GM12801 (cell line): ENCODE data around the gene FER.

Experiments
- TF ChIP-seq, protein P1 (sequence below): IDR thresholded peaks from one replicate; pipeline ENCODE4 v1.5.1; 2011; ENCODE audit warnings: control low read depth; ENCODE audit not compliant: insufficient read length; ENCODE audit errors: extremely low read depth

FER gene

DNA sequence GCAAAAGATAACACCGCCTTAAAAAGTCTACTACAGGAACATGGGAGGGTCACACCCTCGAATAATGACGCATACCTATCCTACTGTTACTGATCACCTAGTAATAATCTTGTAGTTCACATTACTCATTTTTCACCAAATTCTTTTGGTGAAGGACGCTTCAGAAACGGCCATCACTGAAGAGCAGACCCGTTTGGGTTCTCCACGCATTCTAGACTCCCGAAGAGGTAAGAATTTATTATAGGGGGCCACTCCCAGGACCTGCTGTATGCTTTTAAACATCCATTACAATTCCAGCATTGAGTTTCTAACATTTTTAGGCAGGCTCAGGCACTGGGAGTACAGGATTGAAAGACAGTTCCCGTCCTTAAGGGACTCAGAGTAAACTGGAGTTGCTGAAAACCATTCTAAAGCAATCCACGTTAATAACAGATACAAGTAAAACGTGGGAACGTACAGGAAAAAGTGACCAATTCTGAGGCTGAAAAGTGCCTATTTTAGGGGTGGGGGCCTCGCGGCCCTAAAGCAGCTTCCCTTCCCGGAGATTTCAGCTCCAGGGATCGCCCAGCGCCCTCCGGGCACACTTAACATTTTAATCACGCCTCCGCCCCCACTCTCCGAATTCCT, at the start of gene FER:
Gene FER (plus strand): TSS at position 124 of the 627 bp plus-strand sequence. CDS start 50,286 bp downstream, outside the sequence.
- TF ChIP-seq, protein P1, sequence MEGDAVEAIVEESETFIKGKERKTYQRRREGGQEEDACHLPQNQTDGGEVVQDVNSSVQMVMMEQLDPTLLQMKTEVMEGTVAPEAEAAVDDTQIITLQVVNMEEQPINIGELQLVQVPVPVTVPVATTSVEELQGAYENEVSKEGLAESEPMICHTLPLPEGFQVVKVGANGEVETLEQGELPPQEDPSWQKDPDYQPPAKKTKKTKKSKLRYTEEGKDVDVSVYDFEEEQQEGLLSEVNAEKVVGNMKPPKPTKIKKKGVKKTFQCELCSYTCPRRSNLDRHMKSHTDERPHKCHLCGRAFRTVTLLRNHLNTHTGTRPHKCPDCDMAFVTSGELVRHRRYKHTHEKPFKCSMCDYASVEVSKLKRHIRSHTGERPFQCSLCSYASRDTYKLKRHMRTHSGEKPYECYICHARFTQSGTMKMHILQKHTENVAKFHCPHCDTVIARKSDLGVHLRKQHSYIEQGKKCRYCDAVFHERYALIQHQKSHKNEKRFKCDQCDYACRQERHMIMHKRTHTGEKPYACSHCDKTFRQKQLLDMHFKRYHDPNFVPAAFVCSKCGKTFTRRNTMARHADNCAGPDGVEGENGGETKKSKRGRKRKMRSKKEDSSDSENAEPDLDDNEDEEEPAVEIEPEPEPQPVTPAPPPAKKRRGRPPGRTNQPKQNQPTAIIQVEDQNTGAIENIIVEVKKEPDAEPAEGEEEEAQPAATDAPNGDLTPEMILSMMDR = no peak

DNA sequence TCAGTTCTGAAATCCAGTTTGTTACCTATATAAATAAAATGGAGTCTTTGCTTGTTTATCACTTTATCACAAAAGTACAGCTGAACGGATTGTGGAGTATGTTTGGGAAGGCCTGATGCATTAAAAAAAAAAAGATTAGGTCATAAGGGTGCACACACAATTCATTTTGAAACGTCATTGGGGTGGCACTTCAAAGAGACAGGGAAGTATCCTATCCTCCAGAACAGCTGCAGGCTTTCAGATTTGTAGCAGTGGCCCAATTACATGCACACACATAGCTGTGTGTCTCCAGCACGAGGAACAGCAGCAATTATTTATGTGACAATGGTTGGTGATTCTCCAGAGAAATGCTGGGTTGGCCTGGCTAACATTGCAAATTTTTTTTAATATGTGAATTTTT, 46.8 kb upstream of the FER start:
- TF ChIP-seq, protein P1 = no peak

DNA sequence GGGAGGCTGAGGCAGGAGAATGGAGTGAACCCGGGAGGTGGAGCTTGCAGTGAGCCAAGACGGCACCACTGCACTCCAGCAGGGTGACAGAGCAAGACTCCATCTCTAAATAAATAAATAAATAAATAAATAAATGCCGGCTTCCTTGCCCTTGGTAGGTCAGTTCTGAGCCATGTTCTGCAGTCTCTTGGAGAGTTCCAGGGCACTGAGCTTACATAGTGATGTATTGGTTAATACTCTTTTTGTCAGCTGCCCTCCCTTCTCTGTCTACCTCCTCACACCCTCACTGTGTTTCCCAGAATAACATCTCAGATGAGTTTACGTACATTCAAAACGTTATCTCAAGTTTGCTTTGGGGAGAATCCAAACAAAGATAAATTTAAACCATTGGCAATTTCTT, 45.2 kb upstream of the FER start:
- TF ChIP-seq, protein P1 = no peak

DNA sequence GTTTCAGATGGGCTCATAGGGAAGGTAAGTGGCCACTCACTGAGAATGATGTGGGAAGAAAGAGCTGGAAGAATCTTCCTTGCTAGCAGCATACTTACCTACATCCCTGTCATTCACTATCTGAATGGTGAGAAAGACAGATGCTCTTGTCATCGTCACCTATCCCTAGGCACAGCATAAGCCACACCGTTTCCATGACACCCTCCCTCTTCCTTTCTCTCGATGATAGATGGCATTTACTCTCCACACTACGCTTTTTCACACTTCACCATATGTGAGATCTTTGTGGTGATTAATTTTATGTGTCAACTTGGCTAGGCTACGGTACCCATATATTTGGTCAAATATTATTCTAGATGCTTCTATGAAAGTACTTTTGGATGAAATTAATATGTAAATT, 44.4 kb upstream of the FER start:
- TF ChIP-seq, protein P1 = no peak

DNA sequence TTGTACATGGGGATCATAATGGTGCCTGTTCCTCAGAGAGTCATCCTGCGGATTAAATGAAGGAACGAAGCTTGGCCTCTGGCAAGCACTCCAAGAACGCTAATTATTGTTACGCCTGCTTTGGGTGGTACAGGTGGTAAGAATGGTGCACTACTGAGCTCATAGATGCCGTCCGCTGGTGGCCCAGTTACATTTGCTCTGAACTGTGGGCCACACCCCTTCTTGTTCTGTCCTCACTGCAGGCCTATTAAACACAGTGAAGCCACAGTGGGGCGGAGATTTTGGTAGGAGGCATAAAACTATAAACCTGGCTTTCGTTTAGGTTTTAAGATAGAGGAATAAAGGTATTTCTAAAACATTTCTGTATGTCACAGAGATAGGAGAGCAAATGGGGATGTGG, 40.6 kb upstream of the FER start:
- TF ChIP-seq, protein P1 = no peak

DNA sequence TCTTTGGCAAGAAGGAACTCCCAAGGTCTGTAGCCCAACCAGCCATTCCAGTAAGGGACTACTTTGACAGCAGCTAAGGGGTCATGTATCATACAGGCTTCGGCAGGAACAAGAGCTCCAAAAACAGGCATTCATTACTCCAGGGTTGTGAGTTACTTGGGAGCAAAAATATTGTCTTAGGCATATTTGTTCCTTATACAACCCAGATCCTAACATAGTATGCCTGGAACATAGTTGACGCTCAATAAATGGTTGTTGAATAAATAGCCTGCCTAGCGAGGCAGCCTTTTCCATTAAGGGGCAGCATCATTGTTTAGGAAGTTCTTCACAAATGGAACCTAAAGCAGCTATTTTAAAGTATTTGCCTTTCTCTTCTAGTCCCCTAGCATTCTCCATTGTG, 35.8 kb upstream of the FER start:
- TF ChIP-seq, protein P1 = no peak

DNA sequence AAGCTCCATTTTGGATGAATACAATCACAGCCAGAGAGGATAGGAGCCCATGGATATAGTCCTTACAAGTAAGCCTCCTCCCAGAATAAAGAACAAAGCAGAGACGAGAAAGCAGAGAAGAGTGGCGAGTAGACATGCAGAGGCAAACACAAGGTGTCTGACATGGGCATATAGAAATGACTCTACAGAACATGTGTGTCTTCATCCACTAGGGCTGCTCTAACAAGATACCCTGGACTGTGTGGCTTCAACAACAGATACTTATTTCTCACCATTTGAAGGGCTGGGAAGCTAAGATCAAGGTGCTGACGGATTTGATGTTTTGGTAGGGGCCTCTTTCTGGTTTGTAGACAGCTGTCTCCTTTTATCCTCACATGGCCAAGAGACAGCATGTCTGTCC, 32.3 kb upstream of the FER start:
- TF ChIP-seq, protein P1 = no peak
